LNCAP (cell line): ENCODE results near the gene METAP2.

Source experiments
- TF ChIP-seq, protein P1 (sequence below): fragments of 450-650 bp; IDR thresholded peaks from 2 replicates; pipeline ENCODE4 v1.5.1; 2017; ENCODE audit warnings: mild to moderate bottlenecking

Gene METAP2

DNA sequence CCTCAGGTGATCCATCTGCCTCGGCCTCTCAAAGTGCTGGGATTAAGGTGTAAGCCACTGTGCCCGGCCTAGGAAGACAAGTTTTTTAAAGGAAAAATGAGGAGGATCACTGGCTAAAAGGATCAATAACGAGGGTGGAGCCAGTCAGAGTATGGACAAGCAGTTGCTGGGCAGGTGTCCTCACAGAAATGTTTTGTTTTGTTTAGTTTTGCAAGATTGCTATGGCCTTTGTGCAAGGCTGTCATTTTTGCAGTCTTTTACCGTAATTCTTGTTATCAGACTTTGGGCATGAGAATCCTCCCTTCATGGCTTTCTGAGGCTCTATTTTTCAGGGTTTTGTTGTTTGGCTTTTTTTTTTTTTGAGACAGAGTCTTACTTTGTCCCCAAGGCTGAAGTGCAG is 11.9 kb upstream of the METAP2 start:
- TF ChIP-seq, protein P1, sequence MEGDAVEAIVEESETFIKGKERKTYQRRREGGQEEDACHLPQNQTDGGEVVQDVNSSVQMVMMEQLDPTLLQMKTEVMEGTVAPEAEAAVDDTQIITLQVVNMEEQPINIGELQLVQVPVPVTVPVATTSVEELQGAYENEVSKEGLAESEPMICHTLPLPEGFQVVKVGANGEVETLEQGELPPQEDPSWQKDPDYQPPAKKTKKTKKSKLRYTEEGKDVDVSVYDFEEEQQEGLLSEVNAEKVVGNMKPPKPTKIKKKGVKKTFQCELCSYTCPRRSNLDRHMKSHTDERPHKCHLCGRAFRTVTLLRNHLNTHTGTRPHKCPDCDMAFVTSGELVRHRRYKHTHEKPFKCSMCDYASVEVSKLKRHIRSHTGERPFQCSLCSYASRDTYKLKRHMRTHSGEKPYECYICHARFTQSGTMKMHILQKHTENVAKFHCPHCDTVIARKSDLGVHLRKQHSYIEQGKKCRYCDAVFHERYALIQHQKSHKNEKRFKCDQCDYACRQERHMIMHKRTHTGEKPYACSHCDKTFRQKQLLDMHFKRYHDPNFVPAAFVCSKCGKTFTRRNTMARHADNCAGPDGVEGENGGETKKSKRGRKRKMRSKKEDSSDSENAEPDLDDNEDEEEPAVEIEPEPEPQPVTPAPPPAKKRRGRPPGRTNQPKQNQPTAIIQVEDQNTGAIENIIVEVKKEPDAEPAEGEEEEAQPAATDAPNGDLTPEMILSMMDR, result no peak

DNA sequence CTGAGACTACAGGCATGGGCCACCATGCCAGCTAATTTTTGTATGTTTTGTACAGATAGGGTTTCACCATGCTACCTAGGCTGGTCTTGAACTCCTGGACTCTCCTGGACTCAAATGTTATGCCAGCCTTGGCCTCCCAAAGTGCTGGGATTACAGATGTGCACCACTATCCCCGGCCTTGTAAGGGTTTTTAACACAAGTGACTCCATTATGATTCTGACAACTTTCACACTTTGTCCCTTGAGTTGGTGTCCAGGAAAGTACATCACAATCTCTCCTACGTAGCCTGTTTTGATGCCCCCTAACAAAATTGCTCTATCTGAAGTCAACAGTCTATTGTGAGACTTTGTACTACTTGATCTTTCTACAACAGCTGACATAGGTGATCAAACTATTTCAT is 11.4 kb upstream of the METAP2 start:
- TF ChIP-seq, protein P1, result no peak

DNA sequence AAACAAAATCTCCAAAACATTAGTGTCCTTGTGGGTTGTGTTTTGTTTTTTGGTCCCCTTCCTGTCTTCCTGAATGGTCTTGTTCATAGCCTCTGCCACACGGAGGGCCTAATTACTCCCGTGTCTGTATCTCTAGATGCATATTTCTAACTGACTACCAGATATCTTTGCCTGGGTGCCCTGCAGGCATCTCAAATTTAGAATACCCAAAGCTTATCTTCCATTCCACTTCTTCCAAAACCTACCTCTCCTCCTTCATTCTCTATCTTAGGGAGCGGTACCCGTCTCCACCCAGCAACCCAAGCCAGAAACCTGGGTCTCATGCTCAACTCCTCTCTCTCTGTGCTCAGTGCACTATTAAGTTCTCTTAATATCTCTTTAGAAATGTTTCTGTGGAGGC is 10.9 kb upstream of the METAP2 start:
- TF ChIP-seq, protein P1, result no peak

DNA sequence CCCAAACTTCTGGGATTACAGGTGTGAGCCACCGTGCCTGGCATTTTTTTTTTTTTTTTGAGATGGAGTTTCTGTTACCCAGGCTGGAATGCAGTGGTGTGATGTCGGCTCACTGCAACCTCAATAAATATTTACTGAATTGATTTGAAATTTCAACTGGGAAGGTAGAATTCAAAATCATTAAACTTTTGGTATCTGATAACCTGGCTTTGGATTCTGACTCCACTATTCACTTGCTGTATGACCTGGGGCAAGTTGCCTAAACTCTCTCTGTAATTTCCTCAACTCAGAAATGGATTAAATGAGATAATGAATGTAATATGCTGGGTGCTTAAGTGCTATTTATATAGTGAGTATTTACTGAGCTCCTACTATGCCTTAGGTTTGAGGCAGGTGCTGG is 8.7 kb upstream of the METAP2 start:
- TF ChIP-seq, protein P1, result no peak

DNA sequence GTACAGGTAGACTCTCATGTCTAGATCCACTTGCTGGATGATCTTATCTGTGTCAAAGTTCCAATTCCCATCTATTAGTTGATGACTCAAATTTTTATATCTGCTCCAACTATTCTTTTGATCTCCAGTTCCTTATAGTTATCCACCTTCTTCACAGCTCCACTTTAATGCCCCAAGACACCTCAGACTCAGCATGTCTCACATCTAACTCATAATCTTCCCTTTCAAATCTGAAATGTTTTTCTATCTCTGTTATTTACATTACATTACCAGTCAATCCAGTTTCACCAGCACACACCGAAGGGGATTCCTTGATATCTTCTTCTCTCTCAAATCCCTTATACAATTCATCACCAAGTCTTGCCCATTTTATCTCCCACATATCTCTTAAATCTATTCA is 3.7 kb upstream of the METAP2 start:
- TF ChIP-seq, protein P1, result no peak

DNA sequence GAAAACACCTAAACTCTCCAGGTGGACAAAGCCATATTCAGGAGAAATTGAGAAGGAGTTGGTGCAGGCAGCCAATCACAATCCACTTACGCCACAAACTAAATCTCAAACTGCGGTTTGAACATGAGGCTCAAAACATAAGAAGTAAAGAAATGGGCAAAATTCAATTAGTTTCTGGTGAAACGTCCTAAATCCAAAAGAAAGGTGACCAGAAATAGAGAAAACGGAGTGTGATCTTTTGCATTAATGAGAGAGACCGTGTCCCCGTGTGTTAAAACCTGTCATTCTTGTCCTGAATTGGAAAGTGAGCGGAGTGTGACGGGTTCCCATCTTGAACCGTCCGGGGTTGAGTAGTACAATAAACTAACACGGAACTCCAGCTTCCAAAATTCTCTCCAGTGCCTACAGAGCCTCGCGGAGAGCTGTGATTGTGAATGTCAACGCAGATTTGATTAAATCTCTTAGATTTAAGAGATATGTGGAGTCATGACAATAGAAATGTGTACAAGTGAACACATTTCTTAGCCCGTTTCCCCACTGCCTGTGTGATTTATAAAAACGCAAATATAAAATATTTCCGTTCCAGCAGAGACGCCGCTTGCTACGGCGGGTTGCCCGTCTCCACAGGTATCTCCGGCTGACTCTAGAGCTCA is 595 bp upstream of the METAP2 start:
- TF ChIP-seq, protein P1, result no peak

DNA sequence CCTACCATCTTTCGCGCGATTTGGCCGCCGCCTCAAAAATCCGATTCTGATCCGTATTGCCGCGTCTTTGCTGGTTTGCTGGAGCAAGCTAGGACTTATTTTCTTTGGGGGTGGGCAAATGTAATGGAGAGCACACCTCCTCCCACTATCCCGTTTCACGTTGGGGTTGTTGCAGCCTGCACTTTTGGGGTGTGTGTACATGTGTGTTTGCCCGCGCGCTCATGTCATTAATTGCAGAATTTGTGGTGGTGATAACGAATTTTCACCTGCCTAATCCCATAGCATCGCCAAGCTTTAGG is 657 bp downstream of the METAP2 start:
- TF ChIP-seq, protein P1, result no peak

DNA sequence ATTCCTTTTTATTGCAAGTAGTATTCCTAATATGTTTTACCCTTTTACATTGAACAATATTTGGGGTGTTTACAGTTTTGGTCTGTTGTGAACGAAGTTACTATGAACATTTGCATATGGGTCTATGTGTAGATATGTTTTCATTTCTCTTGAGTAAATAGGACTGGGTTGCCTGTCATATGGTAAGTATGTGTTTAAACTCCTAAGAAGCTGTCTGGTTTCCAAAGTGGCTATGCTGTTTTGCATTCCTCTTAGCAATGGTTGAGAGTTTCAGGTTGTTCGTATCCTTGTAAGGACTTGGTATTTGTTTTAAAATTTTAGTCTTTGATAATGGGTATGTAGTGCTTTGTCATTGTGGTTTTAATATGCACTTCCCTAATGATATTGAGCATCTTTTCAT is 6.3 kb downstream of the METAP2 start:
- TF ChIP-seq, protein P1, result no peak
